ENCODE measurements around the gene HEPN1.

DNA sequence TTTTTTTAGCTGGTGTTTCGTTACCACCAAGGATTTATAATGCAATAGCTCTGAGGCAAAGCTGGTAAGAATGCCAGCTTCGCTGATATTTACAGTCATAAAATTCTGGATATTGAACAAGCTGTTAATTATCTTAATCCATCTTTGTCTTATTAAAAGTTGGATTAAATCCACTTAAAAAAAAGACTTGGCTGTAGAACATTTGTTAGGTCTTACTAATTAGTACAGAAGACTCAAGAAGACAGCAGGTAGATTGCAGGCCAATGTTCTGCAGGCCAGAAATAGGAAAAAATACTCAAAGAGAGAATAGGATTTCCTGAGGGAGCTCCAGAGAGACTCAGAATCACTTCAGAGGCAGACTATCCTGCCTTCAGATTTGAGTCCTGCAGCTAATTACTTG is 28.9 kb upstream of the HEPN1 start:
- TF ChIP-seq MYC (IDR thresholded peaks at IDR 0.05; ENCODE audit: low read depth, low read length) = no peak
- no peak for TF ChIP-seq POLR2A (IDR thresholded peaks at IDR 0.05; ENCODE audit: extremely low read depth, insufficient read length)
